Measurements from ENCODE around the gene MGAT5.

MGAT5 gene

DNA sequence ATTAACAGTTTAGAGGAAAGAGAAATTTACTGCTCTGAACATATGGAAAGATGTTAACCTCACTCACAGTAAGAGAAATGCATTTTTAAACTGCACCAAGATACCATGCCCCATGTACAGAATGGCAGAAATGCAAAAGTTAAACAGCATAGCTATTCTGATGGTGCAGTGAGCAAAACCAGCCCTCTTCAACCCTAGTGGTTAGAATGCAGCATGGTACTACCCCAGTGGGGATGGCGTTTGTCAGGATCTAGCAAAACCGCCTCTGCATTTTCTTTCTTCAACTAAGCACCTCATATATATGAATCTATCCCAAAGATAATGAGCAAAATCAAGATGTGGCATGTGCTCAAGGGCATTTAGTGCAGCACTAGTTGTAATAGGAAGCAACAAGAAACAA lies 98.0 kb downstream of the MGAT5 start:
- POLR2A ChIA-PET = no interaction called here
- peaks cover 0 to 16% of the 10 kb centered on the region in 2 experiments; a peak in 1 of 3 replicates for H3K36me3 ChIP-seq (ENCODE audit: control insufficient read depth in 2 of 2, insufficient read depth in 1 of 2, low read length in 2 of 2)
- CTCF ChIA-PET = interaction anchor here (0.7 kb wide), 1 partner anchor 36 kb away, joined by 3 read pairs; no protein-coding TSS in a partner anchor
- no peak overlapping the region for H3K4me3 ChIP-seq (ENCODE audit: low read depth, low read length)
- H3K27ac ChIP-seq (ENCODE audit: extremely low read depth, low read depth, low read length) = no peak overlapping the region
- H3K4me1 ChIP-seq (ENCODE audit: control insufficient read depth, insufficient read depth, low read length) = peaks cover 10% of the 10 kb centered on the region; the same call in 1 of the 2 replicates
- no peaks in the 10 kb centered on the region for H3K9me3 ChIP-seq (ENCODE audit: control insufficient read depth, insufficient read depth, low read depth, low read length)
- TF ChIP-seq ZNF645 (tag by site-specific recombination; IDR thresholded peaks at IDR 0.05) = no peak
- no peak for TF ChIP-seq ZNF704 (tag by site-specific recombination; IDR thresholded peaks at IDR 0.05)
- TF ChIP-seq ZNF571 (tag by site-specific recombination; IDR thresholded peaks at IDR 0.05) = no peak
- TF ChIP-seq, protein P1, sequence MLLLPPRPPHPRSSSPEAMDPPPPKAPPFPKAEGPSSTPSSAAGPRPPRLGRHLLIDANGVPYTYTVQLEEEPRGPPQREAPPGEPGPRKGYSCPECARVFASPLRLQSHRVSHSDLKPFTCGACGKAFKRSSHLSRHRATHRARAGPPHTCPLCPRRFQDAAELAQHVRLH (tag by site-specific recombination; IDR thresholded peaks at IDR 0.05) = no peak
- TF ChIP-seq OSR2 (tag by site-specific recombination; IDR thresholded peaks at IDR 0.05) = no peak
- no peak for TF ChIP-seq GLI4 (tag by site-specific recombination; IDR thresholded peaks at IDR 0.05)
- TF ChIP-seq ZNF184 (tag by site-specific recombination; IDR thresholded peaks at IDR 0.05) = no peak
- TF ChIP-seq ZNF138 (tag by site-specific recombination; IDR thresholded peaks at IDR 0.05; ENCODE audit: borderline replicate concordance) = no peak
- no peak for TF ChIP-seq ZNF366 (tag by site-specific recombination; conservative IDR thresholded peaks at IDR 0.05)
- TF ChIP-seq ZNF341 (tag by site-specific recombination; IDR thresholded peaks at IDR 0.05; ENCODE audit: low read depth) = no peak
- no peak for TF ChIP-seq ZNF146 (tag by site-specific recombination; IDR thresholded peaks at IDR 0.05)

- Histone ChIP-seq H3K27ac (ENCODE audit: extremely low read depth, low read depth, low read length) (no peak overlapping the region), H3K4me1 (ENCODE audit: control insufficient read depth, insufficient read depth, low read length) (peaks cover 10% of the 10 kb centered on the region; the same call in 1 of the 2 replicates), H3K9me3 (ENCODE audit: control insufficient read depth, insufficient read depth, low read depth, low read length) (no peaks in the 10 kb centered on the region), H3K36me3 (ENCODE audit: control insufficient read depth in 2 of 2, insufficient read depth in 1 of 2, low read length in 2 of 2) (peaks cover 0 to 16% of the 10 kb centered on the region in 2 experiments; a peak in 1 of 3 replicates), H3K4me3 (ENCODE audit: low read depth, low read length) (no peak overlapping the region)
- ChIA-PET POLR2A (no interaction called here), CTCF (interaction anchor here (0.7 kb wide), 1 partner anchor 13 kb away, joined by 3 read pairs; no protein-coding TSS in a partner anchor)
- TF ChIP-seq ZNF140 (tag by site-specific recombination; IDR thresholded peaks at IDR 0.05) (no peak), ZNF114 (tag by site-specific recombination; IDR thresholded peaks at IDR 0.05) (no peak), ZNF654 (tag by site-specific recombination; IDR thresholded peaks at IDR 0.05; ENCODE audit: low read depth) (no peak), ZNF658 (tag by site-specific recombination; IDR thresholded peaks at IDR 0.05) (no peak), ZNF354C (tag by site-specific recombination; IDR thresholded peaks at IDR 0.05; ENCODE audit: borderline replicate concordance, low read depth) (no peak), FEZF1 (tag by site-specific recombination; IDR thresholded peaks at IDR 0.05) (no peak), ZNF830 (tag by site-specific recombination; IDR thresholded peaks at IDR 0.05; ENCODE audit: low read depth) (no peak), ZNF76 (tag by site-specific recombination; IDR thresholded peaks at IDR 0.05; ENCODE audit: borderline replicate concordance, low read depth) (no peak), ZNF24 (tag by site-specific recombination; IDR thresholded peaks at IDR 0.05) (no peak)
- TF ChIP-seq, protein P2, sequence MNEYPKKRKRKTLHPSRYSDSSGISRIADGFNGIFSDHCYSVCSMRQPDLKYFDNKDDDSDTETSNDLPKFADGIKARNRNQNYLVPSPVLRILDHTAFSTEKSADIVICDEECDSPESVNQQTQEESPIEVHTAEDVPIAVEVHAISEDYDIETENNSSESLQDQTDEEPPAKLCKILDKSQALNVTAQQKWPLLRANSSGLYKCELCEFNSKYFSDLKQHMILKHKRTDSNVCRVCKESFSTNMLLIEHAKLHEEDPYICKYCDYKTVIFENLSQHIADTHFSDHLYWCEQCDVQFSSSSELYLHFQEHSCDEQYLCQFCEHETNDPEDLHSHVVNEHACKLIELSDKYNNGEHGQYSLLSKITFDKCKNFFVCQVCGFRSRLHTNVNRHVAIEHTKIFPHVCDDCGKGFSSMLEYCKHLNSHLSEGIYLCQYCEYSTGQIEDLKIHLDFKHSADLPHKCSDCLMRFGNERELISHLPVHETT (tag by site-specific recombination; IDR thresholded peaks at IDR 0.05) = no peak
- TF ChIP-seq, protein P3, sequence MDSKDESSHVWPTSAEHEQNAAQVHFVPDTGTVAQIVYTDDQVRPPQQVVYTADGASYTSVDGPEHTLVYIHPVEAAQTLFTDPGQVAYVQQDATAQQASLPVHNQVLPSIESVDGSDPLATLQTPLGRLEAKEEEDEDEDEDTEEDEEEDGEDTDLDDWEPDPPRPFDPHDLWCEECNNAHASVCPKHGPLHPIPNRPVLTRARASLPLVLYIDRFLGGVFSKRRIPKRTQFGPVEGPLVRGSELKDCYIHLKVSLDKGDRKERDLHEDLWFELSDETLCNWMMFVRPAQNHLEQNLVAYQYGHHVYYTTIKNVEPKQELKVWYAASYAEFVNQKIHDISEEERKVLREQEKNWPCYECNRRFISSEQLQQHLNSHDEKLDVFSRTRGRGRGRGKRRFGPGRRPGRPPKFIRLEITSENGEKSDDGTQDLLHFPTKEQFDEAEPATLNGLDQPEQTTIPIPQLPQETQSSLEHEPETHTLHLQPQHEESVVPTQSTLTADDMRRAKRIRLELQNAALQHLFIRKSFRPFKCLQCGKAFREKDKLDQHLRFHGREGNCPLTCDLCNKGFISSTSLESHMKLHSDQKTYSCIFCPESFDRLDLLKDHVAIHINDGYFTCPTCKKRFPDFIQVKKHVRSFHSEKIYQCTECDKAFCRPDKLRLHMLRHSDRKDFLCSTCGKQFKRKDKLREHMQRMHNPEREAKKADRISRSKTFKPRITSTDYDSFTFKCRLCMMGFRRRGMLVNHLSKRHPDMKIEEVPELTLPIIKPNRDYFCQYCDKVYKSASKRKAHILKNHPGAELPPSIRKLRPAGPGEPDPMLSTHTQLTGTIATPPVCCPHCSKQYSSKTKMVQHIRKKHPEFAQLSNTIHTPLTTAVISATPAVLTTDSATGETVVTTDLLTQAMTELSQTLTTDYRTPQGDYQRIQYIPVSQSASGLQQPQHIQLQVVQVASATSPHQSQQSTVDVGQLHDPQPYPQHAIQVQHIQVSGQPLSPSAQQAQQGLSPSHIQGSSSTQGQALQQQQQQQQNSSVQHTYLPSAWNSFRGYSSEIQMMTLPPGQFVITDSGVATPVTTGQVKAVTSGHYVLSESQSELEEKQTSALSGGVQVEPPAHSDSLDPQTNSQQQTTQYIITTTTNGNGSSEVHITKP (tag by site-specific recombination; IDR thresholded peaks at IDR 0.05) = no peak
These were observed 99.0 kb downstream of the MGAT5 start for GRCh38 chr2:134352844-134353243.
